ENCODE data around the gene MAPK14.

- TF ChIP-seq CTCF (IDR thresholded peaks at IDR 0.05) (no peak), POLR2A (IDR thresholded peaks at IDR 0.05) (no peak)
Measured at GRCh38 chr6:36104836-36105235, 77.2 kb downstream of the MAPK14 start.
